Endometrial microvascular endothelial cells (primary cell): ENCODE results near the gene LRRC26. TPM values are rescaled to one million over a fixed set of nuclear protein-coding genes. Genes with fewer than 3 reads are reported as not detected.

ENCODE experiments used
- in situ Hi-C: cut with HindIII; loops from 2 replicates; pipeline ENCODE4 v1.10.0; 2017; ENCODE audit warnings: low sequenced_read_pairs, low pct_unique_long_range_greater_than_20kb; ENCODE audit errors: inconsistent ontology term
- total RNA-seq: library from RNA; depleted of rRNA; stranded (reverse); fragments of >200 nt; gene quantifications from one replicate; pipeline ENCODE4 v1.2.3, GENCODE V29; 2015; ENCODE audit errors: inconsistent ontology term

Gene LRRC26
- total RNA-seq, 1 donor from 2014 or later, result not detected

DNA sequence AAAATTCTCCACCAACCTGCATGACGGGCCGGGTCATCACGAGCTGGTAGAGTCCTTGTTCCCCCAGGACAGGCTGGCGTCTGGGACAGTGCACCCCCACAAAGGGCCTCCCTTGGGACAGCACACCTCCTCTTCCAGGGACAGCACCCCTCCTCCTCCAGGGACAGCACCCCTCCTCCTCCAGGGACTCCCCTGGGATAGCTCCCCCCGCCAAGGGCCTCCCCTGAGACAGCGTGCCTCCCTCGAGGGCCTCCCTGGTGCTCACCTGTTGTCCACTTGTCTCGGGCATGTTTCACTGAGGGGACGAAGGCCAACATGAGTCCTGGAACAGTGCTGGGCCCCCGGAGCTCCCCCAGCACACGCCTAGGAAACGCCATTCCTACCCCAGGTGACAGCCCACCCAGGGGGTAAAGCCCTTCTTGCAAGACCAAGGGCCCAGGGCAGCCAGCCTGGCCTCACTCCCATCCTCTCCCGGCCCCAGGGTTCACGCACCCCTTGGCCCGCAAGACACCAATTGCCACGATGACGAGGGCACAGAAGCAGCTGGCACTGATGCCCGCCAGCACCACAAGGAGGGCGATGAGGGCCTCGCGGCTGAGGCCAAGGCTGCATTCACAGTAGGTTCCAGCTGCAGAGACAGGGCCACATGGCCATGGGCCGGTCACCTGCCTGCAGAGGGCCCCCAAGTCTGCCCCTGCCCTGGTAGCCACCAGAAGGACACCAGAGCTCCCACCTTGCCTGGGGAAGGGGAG, 1.5 kb upstream of the LRRC26 start:
- in situ Hi-C loops, result loop anchor here (25.0 kb wide), 1 partner anchor 234 kb away; the partner anchor contains the start of genes C8G and FBXW5

DNA sequence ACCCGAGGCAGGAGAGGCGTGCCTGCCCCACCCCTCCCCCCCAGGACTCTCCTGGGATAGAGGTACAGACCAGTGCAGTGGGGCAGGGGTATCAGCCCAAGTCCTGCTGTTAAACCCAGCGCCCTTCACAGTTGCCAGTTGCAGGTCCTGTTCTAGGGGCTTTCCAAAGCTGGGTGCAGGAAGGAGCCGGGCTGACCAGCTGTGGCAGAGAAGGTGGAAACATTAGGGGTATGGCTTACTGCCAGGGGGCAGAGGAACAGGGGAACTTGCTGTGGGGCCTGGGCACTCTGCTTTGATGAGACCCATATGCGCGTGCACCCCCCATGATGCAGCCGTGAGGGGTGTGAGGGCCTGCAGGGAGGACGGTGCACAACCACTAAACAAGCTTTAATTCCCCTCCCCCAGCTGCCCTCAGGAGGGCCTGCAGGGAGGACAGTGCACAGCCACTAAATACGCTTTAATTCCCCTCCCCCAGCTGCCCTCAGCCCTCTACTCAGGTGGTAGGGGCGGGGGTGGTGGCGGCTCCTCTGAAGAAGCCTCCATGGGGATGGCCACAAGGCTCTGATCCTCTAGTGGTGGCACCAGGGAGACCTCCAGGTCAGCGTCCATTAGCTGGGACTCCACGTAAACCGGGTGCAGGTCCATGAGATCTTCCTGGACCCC, 766 bp upstream of the LRRC26 start:
- in situ Hi-C loops, result loop anchor here (25.0 kb wide), 1 partner anchor 233 kb away; the partner anchor contains the start of genes C8G and FBXW5

DNA sequence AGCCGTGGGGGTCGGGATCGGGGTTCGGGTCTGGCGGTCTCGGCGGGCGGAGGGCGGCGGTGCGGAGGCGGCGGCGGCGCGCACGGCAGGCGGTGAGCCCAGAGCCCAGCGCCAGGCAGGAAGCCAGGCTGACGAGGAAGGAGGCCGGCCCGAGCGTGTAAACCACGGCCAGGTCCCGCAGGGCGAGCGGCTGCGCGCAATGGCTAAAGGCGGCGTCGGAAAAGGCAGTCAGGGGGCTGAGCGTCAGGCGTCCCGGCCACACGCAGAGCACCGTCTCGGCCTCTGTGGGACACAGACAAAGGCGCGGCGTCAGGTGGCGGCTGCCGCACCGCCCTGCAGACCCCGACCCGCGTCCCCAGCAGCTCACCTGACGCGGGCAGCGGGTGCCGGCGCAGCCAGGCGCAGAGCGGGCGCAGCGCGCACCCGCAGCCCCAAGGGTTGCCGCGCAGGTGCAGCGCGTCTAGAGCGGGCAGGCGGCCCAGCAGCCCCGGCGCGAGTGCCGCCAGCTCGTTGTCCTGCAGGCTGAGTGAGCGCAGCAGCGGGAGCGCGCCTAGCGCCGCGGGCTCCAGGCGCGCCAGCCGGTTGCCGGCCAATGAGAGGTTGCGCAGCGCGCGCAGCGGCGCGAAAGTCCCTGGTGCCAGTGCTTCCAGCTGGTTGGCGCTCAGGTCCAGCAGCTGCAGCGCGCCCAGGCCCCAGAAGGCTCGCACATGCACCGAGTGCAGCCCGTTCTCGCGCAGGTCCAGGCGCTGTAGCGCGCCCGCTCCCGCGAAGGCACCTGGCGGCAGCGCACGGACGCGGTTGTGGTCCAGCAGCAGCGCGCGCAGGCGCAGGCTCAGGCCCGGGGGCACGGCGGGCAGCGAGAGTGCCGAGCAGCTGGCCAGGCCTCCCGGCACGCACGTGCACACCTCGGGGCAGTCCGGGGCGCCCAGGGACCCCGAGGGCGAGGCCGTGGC, 671 bp downstream of the LRRC26 start:
- in situ Hi-C loops, result loop anchor here (25.0 kb wide), 1 partner anchor 232 kb away; the partner anchor contains the start of genes C8G and FBXW5

DNA sequence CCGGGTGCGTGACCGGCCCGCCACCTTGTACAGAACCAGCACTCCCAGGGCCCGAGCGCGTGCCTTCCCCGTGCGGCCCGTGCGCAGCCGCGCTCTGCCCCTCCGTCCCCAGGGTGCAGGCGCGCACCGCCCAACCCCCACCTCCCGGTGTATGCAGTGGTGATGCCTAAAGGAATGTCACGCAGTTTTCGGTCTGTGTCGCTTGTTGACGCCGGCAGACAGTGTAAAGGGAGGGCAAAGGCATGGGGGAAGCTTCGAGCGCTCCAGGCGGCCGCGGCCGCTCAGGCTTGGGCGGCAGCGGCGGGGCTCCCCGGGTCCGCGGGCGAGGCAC, 1.3 kb downstream of the LRRC26 start:
- in situ Hi-C loops, result loop anchor here (25.0 kb wide), 1 partner anchor 231 kb away; the partner anchor contains the start of genes C8G and FBXW5

DNA sequence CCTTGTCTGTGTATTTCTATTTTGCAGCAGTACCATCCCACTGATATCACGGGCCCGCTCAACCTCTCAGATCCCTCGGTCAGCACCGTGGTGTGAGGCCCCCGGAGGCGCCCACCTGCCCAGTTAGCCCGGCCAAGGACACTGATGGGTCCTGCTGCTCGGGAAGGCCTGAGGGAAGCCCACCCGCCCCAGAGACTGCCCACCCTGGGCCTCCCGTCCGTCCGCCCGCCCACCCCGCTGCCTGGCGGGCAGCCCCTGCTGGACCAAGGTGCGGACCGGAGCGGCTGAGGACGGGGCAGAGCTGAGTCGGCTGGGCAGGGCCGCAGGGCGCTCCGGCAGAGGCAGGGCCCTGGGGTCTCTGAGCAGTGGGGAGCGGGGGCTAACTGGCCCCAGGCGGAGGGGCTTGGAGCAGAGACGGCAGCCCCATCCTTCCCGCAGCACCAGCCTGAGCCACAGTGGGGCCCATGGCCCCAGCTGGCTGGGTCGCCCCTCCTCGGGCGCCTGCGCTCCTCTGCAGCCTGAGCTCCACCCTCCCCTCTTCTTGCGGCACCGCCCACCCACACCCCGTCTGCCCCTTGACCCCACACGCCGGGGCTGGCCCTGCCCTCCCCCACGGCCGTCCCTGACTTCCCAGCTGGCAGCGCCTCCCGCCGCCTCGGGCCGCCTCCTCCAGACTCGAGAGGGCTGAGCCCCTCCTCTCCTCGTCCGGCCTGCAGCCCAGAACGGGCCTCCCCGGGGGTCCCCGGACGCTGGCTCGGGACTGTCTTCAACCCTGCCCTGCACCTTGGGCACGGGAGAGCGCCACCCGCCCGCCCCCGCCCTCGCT, 1.9 kb downstream of the LRRC26 start:
- in situ Hi-C loops, result loop anchor here (25.0 kb wide), 1 partner anchor 231 kb away; the partner anchor contains the start of genes C8G and FBXW5

DNA sequence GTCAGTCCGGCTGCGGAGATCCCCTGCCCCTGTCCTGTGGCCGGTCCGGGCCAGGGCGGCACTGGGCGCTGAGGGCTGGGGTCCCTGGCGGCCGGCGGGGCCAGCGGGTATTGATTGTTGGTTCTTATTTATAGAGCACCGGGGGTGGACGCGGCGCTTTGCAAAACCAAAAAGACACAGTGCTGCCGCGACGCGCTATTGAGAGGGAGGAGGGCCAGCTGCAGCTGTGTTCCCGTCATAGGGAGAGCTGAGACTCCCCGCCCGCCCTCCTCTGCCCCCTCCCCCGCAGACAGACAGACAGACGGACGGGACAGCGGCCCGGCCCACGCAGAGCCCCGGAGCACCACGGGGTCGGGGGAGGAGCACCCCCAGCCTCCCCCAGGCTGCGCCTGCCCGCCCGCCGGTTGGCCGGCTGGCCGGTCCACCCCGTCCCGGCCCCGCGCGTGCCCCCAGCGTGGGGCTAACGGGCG, 2.5 kb downstream of the LRRC26 start:
- in situ Hi-C loops, result loop anchor here (25.0 kb wide), 1 partner anchor 230 kb away; the partner anchor contains the start of genes C8G and FBXW5

DNA sequence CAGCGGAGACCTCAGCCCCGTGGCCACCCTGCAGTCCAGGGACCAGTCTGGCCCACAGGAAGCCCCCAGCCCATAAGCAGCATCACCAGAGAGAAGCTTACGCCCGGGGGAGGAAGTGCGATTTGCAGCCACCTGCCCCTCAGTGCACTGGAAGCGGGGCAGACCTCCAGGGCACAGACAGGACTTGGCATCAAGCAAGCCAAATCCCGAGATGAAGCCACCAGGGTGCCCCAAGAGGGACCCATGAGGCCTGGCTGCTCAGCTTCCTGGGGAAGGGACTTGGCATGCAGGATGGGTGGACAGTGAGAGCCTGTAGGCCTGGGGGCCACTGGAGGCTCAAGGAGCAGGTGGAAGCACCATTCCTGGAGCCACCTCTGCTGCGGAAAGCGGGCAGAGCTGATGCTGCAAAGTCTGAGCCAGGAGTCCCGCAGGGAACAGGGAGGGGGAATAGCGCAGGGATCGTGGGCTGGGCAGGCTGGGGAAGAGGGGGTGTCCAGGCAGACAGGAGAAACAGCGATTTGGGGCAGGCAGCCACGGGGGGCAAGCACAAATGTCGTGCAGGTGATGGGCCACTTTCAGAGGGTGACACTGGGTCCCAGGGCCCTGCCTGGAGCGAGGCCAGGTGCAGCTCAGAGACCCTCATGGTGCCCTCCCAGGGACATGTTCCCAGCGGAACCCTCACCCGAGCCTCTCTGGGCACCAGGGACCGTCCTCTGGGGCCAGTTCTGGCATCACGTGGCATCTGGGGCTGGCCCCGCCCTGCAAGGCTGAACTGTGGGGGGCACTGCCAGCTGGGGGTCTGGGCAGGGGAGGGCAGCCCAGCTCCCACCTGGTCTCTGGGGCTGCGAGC, 3.2 kb downstream of the LRRC26 start:
- in situ Hi-C loops, result loop anchor here (25.0 kb wide), 1 partner anchor 229 kb away; the partner anchor contains the start of genes C8G and FBXW5

DNA sequence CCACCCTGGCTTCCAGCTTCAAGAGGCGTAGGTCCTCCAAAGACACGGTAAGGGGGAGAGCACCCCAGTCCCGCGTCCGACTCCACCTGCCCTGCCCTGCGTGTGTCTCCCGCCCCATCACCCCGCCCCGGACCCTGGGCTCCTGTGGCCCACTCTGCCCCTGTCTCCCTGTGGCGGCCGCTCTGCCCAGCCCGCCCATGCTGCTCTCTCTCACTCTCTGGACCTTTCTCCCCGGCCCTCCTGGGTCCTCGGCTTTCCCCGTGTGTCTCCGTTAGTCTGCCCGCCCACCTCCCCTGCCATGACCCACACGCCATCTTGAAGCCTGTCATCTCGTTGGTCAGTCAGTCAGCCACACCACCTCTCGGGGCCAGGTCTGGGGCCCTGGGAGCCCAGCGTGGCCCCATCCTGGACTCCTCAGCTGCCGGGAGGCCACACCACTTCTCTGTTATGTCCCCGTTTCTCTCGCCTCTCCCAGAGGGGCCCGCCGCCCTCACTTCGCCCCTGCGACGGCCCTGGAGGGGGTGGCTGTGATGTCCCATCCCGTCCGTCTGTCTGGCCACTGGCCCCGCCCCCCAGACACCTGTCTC, 4.5 kb downstream of the LRRC26 start:
- in situ Hi-C loops, result loop anchor here (25.0 kb wide), 1 partner anchor 228 kb away; the partner anchor contains the start of genes C8G and FBXW5

DNA sequence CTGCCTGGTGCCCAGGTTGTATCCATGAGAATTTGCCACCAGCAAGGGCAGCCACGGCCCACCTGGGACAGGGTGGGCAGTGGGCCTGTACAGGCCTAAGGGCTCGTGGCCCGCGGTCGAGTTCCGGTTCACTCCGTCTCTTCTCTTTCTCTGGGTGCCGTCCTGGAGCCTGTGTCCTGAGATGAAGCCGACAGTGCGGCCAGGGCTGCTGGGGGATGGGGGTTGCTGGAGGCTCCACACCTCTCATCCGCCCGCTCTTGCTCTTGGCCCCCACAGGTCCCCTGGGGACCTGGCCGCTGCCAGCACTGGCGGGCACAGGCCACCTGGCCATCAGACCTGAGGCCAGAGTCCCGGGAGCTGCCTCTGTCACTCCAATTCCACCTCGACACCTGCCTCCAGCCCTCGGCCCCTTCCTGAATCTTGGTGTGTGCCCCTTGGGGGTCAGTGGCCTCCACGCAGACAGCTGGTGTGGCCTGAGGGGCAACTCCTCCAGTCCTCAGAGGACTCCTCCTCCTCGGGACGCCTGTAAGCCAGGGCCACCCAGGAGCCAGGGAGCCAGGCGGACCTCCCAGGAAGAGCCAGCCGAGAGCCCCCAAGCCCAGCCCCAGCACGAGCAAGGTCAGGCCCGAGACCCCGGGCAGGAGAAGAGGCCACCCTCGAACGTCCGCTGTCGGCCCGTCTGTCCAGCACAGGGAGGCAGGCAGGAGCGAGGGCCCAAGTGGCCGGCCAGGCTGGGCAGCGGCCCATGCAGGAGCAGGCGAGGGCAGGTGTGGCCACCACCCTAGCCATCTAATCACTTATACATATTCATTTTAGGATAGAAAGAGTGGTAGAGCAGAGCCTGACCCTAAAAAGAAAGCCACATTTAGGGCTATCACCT, 5.2 kb downstream of the LRRC26 start:
- in situ Hi-C loops, result loop anchor here (25.0 kb wide), 1 partner anchor 227 kb away; the partner anchor contains the start of genes C8G and FBXW5

DNA sequence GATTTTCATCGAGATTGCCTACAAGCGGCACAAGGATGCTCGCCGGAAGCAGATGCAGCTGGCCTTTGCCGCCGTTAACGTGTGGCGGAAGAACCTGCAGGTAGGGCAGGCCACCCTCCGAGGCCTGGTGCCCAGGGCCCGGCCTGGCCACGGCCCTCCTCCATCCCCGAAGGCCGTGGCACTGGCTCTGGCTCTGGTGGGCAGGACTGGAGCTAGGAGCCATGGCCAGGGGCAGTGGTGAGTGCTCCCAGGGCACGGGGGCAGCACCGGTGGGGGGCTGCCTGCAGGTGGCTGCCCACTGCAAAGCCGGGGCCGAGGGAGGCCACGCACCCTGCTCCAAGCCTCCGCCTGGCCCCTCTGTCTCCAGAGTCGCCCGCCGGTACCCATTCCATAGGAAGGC, 6.0 kb downstream of the LRRC26 start:
- in situ Hi-C loops, result loop anchor here (25.0 kb wide), 1 partner anchor 227 kb away; the partner anchor contains the start of genes C8G and FBXW5

DNA sequence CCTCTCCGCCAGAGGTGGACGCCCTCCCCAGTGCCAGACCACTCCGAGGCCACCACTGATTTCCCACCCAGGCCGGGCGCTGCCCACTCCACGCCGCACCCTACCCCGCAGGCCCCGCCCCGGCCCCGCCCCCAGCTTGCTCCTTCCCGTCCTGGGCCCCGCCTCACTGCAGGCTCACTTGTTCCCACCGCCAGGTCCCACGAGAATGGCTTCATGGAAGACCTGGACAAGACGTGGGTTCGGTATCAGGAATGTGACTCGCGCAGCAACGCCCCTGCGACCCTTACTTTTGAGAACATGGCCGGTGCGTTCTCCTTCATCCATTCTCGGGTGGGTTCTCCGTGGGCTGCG, 6.5 kb downstream of the LRRC26 start:
- in situ Hi-C loops, result loop anchor here (25.0 kb wide), 1 partner anchor 226 kb away; the partner anchor contains the start of genes C8G and FBXW5

DNA sequence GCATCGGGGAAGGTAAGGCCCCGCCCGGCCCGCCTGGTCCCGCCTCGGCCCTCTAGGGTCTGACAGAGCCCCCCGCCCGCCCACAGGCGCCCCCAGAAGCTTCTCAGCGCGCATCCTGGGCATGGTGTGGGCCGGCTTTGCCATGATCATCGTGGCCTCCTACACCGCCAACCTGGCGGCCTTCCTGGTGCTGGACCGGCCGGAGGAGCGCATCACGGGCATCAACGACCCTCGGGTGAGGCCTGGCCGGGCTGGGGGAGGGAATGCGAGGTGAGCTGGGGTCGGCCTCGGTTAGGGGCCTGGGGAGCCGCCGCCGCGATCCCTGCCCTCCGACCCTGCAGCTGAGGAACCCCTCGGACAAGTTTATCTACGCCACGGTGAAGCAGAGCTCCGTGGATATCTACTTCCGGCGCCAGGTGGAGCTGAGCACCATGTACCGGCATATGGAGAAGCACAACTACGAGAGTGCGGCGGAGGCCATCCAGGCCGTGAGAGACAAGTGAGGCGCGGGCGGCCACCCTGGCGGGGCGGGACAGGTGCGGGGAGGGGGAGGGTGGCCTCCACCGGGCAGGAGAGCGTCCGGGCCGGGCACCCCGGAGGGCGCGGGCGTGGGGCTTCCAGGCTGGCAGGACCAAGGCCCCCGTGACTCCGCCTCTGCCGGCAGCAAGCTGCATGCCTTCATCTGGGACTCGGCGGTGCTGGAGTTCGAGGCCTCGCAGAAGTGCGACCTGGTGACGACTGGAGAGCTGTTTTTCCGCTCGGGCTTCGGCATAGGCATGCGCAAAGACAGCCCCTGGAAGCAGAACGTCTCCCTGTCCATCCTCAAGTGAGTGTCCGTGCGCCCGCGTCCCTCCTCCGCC, 7.1 kb downstream of the LRRC26 start:
- in situ Hi-C loops, result loop anchor here (25.0 kb wide), 1 partner anchor 225 kb away; the partner anchor contains the start of genes C8G and FBXW5

DNA sequence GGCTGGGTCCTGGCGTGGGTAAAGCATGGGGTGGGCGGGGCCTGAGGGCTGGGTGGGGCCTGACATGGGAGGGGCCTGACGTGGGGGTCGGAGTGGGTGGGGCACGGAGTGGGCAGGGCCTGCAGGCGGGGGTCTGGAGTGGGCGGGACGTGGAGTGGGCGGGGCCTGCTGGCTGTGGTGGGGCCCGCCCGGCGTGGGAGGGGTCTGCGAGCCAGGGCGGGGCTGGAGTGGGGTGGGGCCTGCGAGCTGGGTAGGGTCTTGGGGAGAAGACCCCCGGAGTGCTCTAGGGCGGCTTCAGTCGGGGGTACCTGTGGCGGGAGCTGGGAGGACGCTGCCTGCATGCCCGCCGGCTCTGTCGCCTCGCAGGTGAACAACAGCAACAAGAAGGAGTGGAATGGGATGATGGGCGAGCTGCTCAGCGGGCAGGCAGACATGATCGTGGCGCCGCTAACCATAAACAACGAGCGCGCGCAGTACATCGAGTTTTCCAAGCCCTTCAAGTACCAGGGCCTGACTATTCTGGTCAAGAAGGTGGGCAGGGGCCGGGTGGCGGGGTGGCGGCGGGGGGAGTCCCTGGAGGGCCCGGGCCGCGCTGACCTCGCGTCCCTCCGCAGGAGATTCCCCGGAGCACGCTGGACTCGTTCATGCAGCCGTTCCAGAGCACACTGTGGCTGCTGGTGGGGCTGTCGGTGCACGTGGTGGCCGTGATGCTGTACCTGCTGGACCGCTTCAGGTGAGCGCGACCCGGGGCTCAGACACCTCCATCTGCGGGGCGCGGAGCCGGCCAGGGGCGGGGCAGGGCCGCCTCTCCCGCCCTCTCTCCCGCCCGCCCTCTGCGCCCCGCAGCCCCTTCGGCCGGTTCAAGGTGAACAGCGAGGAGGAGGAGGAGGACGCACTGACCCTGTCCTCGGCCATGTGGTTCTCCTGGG, 8.0 kb downstream of the LRRC26 start:
- in situ Hi-C loops, result loop anchor here (25.0 kb wide), 1 partner anchor 225 kb away; the partner anchor contains the start of genes C8G and FBXW5
